IPS DF 4.7 (cell line): ENCODE results near the gene HTR6.
"Not testable (repeated sequence)": the region's sequence is repeated elsewhere in the genome, so short reads cannot be mapped to it uniquely, and the experiment has no call there.

Experiments
- DNase-seq: peaks from one replicate; pipeline ENCODE4 v3.0.0-alpha.2; 2013; ENCODE audit warnings: low spot score; ENCODE audit errors: extremely low read depth

The HTR6 gene

DNA sequence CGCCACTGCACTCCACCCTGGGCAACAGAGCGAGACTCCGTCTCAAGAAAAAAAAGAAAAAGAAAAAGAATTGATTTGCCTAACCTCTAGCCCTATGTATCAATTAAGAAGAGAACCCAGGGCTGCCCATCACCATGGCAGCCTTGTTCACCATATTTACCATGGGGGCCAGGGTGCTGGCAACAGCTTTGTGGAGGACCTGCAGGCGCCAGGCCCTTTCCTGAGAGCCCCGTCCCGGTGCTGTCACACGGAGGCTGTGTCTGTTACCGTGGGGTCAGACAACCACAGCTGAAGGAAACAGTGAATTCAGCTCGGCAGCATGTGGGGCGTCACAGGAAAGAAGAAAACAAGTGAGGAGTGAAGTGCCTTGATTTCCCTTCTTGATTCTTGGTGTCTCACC, 27.1 kb upstream of the HTR6 start:
- no peak for DNase-seq

DNA sequence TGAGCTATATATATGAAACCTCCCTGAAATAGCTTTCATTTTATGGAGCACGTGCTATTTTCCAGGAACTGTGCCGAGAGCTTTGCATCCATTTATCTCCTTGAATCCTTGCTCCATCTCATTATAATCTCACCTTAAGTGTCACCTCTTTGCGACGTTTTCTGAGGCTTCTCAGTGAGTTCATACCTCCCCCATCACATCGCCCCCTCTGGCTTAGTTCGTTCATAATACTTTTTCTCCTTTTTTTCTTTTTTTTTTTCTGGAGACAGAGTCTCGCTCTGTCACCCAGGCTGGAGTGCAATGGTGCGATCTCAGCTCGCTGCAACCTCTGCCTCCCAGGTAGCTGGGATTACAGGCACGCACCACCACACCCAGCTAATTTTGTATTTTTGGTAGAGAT, 25.4 kb upstream of the HTR6 start:
- DNase-seq: not testable (repeated sequence)

DNA sequence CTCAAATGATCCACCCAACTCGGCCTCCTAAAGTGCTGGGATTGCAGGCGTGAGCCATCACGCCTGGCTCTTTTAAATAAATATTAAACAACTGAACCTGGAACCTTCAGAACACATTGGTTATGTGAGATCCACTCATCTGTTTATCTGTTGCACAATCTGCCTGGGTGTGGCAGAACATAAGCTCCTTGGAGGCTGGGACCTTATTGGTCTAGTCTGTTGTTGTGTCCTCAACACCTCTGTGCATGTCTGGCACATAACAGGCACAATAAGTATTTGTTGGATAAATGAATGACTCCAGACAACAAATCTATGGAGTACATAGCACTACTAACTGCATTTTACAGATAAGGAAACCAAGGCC, 24.7 kb upstream of the HTR6 start:
- no peak for DNase-seq

DNA sequence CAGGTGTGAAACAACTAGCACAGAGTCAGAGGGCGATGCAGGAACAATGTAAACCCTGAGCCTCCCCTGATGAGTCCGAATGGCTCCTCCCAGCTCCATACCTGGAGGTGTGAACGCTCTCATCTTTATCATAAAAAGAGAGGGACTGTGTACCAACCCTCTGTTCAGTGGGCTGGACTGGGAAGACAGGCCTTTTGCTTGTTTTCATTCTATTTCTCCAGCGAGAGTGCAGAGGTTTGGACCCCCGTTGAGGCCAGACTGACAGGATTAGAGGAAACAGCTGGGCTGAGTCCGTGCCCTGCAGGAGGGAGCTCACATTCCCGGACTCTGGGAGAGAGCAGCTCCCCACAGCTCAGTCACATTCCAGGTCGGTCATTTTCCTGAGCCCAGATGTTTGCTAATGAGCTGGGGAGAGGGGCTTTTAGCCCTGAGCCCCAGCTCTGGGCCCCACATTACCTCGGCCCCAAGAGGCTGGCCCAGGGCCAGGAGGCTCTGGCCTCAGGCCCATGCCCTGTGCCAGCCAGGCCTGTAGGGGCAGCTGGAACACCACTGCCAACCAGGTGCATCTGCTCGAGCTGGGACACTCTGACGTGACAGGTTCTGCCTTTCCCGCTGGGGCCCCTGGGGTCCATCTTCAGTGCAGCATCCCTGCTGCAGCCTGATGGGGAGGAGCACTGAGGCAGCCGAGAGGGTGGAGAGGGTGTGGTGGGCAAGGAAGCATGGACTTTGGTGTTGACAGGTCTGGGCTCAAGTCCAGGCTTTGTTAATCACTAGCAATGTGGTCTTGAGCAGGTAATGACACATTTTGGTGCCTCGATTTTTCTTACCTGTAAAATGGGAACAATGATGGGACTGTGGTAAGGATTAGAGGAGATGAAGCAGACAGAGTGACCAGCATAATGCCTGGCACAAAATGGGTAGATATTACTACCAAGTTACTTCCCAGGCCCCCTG, 24.0 kb upstream of the HTR6 start:
- DNase-seq: no peak

DNA sequence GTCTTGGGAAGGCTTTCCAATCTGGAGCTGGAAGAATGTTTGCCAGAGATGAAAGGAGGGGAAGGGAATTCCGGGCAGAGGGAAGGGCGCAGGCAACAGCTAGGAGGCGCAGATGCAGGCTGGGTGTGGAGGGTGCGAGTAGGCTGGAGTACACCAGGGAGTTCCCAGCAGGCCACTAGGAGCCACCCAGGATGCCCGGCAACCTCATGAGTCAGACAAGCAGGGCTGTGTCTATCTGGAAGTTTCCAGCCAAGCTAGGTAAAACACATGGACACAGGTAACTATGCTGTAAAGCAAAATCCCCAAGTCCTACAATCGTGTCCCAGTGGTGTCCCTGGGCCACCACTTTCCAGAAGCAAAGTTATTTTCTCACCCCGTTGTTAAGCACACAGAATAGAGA, 21.6 kb upstream of the HTR6 start:
- no peak for DNase-seq

DNA sequence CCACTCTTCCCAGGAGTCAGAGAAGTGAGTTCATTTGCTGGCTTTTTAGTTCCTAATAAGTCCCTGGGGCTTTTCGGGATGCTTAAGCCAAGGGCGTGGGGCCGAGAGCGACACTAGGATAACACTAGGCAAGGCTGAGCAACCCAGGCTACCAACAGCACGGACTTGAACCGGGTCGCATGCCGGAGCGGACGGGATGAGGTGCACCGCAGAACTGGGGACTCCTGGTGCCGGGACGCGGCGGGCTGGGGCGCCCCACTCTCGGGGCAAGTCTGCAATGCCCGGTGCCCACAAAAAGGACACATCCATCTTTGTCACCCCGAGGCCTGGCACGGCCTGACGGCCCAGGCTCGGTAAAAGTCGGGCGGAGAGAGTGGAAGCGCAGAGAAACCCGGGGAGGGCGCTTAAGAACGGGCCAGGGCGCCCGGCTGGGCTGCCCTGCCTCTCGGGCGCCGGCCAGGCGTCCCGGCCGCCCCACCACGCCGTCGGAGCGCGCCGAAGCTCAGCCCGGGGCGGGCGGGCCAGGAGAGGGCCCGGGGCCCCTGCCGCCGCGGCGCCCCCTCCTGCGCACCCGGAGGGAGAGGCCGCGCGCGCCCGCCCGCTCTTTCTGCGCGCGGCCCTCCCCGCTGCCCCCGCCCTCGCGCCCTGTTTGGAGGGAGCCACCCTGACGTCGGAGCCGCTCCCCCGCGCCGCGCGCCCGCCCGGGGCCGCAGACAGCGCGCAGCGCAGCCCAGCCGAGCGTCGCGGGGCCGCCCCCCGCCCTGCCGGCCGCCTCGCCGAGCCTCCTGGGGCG, 20.9 kb upstream of the HTR6 start, which contains the start of gene NBL1:
TSS of gene NBL1 (plus strand) at position 710 of the 793 bp plus-strand sequence. CDS start 10,720 bp downstream, outside the sequence.
- no peak for DNase-seq

DNA sequence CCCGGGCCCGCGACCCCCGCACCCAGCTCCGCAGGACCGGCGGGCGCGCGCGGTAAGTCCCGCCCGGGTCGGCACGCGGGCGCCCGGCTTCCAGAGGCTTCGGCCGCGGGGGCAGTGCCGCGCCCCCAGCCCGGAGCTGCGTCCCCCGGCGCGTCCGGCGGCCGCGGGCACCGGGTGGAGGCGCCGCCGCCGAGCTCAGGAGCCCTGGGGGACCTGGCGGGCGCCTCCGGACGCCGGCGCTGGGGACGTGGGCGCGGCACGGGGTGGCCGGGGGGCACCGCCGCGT, 20.3 kb upstream of the HTR6 start:
- no peak for DNase-seq

DNA sequence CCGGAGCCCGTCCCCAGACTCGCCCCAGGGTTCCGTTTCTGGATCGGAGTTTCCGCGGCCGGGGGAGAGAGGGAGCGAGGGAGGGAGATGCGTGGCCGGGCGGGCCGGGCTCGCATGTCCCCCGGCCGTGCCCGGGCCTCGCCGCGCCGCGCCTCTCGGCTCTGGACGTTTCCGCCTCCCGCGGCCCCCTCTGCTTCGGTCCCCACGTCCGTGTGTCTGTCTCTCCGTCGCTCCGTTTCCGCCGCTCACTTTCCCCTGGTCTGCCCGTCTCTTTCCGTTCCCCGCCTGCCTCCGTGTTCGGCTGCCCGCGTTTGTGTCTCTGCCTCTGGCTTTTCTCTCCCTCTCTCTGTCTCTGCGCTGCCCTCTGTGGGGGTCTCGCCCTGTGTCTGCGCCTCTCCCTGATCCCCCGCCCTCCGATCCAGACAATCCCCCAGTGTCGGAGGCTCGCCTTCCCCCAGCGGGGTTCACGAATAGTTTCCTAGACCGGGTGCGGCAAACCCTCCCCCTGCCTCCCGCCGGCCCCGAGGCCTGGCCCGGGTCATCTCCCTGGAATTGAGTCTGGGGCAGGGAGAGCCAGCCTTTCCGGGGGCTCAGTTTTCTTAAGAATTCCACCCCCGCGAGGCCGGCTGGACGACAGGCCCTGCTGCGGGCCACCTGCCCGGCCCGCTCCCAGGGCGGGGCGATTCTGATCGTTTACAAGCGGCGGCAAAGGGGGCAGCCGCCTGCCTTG, 19.8 kb upstream of the HTR6 start:
- DNase-seq: no peak

DNA sequence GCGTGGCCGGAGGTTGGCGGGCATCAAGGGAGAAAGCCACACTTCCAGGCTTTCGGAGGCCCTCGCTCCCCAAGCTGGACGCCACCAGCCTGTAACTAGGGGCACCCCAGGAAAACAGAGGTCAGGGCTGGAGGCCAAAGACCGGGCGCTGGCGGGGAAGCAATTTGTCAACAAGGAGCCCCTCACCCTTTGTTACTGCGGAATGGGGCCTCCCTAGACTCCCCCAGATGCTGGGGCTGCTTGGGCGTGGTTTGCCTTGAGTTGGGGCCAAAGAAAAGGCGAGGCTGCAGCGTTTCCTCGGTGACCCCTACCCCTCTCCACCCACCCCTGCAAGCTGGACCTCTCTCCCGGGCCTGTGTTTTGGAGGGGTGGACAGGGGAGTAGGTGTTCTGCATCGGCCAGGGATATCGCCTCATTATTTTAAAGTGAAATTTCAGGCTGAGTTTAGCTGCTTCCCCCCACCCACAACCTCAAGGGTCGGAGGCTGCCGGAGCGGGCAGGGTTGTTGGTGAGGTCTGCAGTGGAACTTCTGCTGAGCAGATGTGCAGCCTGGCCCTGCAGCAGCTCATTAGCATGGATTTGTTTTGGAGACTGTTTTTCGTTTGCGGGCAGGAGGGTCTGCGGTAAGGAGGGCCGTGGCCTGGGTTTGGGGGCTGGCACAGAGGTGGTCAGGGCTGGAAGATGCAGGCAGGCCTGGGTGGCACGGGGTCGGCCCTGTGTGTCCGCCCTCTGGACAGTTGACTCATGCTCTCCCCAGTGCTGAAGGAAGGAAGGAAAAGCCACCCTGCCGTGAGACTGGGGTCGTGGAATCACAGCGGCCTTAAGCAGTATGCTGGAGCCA, 19.0 kb upstream of the HTR6 start:
- no peak for DNase-seq

DNA sequence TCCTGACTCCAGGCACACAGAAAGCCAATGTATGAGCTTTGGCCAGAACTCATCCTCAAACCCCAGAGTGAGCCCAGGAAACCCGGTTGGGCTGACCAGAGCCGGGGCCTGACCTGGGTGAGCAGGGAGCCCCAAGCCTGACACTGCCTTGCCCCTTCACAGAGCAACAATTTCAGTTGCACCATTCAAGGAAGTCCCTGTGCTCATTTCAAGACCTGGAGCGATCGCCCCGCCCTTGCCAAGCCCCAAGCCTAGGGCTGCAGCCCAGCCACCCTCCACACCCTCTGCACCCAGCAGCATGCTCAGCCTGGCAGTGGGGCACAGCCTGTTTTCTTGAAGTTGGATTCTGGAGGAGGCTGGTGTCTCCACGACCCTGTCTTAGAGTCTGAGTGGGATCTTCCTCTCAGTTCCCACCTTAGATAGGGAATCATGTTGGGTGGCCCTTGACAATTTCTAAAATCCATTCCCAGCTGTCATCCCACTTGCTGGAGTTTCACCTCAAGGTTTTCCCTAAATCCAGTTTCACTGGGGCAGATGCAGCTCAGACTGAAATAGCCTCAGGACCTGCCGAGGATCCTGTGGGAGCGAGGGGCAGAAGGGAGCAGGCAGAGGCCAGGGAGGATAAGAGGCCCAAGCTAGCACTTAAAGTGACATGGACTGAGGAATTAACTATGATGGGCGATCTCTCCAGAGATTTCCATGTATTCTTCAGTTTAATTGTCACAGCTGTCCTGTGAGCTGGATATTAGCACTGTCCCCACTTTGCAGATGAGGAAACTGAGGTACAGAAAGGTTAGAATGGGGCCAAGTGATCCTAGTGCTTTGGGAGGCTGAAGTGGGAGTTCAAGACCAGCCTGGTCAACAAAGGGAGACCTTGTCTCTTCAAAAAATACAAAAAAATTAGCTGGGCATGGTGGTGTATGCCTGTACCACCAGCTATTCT, 18.0 kb upstream of the HTR6 start:
- no peak for DNase-seq

DNA sequence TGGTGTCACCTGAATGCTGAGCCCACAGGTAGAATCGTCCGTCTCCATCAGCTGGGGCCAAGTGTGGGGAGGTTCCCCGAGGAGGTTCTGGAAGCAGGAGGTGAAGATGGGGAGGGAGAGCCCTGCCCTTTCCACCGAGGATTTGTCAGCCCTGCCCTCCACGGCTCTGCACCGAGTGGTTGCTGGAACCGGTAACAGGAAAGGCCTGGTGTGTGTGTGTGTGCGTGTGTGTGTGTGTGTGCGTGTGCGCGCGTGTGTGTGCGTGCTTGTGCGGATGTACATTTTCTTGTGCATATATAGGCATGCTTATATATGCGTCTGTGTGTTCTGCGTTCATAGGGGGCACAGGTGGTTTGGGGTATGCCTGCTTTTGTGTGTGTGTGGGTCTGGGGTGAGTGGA, 17.0 kb upstream of the HTR6 start:
- DNase-seq: no peak

DNA sequence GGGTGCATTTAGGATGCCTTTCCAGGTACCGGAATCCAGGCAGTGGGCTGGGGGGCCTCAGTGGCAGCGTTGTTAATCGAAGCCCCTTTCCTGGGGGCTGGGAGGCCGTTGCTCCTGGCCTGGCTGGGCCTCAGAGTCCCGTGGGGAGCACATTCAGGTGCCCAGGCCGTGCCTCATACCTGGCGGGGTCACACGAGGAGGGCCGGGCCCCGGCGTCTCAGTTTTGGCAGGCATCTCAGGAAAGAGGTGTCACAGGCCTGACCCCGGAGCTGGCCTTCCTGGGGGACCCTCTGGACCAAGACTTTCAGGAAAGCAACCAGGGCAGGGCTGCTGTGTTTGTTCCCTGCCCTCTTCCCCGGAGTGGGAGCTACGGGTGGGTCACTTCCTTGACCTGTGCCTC, 16.4 kb upstream of the HTR6 start:
- no peak for DNase-seq

DNA sequence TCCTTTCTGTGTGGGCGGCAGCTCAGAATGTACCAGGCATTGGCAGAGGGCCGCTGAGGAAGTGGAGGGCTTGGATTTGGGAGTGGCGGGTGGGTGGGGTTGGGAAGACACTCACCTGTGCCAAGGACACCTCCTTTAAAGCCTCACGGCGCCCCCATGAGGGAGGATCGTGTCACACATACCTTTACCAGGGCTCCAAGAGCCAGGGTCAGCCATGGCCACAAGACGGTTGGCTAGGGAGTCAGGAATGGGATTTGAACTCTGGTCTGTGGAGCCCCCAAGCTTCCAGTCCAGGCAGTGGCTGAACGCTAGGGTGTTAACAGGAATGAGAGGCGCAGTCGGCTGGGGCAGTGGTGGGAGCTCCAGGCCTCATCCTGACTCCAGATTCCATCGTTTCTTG, 16.0 kb upstream of the HTR6 start:
- DNase-seq: peak; percentile 76

DNA sequence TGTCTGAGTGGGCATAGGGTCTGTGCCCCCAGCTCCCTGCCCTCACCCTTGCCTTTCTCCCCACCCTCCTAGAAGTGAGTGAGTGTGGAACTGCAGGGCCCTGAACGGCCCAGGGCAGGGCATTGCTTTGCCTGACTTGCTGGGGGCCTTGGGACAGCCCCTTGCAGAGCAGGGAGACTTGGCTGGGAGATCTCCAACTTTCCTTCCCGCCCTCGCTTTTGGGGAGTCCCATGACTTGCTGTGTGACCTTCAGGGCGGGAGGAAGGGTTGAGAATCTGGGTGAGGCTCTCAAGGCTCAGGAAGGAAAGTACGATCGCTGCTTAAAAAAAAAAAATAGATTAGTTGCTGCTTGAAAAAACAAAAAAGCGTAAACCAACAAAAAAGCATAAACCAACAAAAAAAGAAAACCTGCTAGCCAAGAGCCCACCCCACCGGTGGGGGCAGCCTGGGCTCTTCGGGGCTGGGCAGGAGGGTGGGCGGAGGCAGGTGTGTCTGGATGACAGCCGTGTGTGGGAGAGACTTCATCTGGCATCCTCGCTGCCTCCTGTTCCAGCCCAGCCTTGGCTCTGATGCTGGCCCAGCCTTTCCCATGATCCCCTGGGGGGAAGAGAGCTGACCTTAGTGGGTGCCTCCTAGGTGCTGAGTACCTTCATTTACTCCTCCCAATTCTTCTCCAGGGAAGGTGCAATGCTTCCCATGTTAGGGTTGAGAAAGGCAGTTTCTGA, 14.1 kb upstream of the HTR6 start:
- DNase-seq: no peak

DNA sequence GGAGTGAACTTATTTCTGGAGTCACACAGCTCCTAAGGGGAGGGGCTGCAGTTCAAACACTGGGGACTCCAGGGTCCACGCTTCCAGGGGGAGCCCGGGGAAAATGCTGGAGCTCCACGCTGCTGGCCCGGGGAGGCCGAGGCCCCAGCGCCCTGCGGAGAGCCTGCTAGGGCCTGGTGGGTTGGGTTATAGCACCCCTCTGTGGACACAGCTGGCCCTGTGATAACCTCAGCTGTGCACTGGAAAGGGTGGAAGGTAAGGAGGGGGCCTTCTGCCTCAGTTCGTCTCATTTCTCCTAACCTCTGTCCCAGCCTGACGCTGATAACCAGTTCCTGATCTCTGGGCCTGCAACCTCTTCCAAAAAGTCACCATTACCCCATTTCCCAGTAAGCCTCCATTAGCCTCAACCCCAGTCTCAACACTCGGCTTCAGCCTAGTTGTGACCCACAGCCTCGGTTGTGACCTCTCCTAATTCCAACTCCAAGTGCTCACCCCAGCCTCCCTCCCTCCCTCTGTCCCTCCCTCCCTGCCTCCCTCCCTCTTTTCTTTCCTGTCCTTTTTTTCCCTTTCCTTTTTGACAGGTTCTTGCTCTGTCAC, 13.4 kb upstream of the HTR6 start:
- no peak for DNase-seq

DNA sequence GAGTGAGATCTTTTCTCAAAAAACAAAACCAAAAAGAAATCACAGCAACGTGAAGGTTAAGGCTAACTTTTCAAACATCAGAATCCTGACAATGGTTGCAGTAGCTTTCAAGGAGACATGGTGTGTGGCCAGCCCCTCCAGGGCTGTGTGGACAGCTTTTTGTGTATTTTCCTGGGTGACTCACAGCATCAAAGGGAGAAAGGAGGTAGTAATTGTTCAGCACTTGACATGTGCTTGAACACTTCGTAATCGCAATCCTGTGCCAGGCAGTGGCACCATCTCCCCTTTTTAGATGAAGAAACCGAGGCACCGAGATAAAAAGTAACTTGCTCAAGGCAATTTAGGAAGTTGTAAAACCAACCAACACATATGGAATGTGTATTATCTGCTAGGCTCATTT, 10.3 kb upstream of the HTR6 start:
- DNase-seq: no peak

DNA sequence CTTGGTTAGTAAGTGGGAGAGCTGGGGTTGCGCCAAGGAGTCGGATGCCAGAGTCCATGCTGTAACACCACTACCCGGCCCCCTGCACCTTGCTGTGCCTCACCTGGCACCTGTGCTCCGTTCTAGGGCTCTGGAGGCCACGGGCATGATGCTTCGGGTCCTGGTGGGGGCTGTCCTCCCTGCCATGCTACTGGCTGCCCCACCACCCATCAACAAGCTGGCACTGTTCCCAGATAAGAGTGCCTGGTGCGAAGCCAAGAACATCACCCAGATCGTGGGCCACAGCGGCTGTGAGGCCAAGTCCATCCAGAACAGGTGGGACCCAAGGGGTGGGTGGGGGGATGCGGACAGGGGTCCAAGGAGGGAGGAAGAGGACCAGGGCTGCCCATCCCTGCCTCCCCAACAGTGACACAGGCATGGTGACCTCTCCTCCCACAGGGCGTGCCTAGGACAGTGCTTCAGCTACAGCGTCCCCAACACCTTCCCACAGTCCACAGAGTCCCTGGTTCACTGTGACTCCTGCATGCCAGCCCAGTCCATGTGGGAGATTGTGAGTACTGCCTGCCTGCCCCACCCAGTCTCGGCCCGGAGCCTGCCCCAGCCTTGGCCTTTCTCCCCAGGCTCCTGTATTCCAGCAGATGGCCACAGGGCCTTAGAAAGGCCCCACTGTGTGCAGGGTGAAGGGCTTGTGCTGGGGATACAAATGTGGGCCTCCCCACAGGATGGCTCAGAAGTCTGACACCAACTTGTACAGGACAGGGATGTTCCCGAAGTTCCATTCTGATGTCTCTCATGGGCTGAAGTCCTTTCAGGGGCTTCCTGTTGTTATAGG, 9.6 kb upstream of the HTR6 start:
- no peak for DNase-seq

DNA sequence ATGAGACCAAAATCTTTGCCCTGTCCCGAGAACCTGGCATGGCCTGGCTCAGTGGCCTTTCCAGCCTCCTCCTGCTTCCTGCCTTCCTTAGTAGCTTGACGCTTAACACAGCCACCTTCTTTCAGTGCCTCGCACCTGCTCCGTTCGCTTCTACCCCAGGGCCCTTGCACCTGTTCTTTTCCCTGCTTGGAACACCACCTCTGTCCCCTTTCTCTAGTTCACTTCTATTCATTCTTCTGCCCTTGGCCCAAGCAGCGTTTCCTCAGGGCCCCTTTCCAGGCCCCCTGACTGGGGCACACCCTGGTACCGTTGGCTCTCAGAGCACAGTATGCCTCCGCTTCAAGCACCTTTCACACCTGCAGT, 9.0 kb upstream of the HTR6 start:
- no peak for DNase-seq
